Measurements from ENCODE around the gene GALNT5.
"Not testable (repeated sequence)": the region's sequence is repeated elsewhere in the genome, so short reads cannot be mapped to it uniquely, and the experiment has no call there.

The GALNT5 gene

DNA sequence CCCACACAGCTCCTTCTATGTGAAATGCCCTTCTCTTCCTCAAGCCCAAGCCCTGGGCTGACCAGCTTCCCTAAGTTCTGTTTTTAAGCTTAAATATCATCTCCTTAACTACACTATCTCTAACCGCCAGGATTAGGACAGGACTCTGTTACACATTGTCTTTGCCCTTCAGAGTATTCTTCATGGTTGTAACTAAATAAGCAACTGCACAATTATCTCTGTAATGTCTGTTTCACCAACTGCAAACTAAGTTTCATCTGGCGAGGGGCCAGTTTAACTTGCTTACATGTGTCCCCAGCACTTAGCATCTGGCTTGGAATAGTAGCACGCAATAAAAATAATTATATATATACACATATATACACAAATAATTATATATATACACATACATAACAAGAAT lies 69.2 kb downstream of the GALNT5 start:
- no peak for DNase-seq (ENCODE audit: low spot score)

DNA sequence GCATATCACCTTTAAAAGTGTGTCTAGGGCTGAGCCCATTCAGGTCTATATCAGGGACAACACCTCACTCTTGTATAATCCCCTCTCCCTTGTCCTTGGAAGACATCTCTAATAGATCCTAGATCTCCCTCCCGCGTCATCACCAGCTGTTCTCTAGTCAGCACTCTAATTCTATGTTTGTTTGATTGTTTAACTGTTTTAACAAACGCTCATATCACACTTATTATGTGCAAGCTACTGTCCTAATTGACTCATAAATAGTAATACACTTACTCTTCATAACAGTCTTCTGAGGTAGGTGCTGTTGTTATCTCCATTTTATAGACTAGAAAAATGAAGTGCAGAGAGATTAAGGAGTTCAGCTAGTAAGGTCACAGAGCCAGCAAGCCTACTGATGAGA lies 69.7 kb downstream of the GALNT5 start:
- no peak for DNase-seq (ENCODE audit: low spot score)

DNA sequence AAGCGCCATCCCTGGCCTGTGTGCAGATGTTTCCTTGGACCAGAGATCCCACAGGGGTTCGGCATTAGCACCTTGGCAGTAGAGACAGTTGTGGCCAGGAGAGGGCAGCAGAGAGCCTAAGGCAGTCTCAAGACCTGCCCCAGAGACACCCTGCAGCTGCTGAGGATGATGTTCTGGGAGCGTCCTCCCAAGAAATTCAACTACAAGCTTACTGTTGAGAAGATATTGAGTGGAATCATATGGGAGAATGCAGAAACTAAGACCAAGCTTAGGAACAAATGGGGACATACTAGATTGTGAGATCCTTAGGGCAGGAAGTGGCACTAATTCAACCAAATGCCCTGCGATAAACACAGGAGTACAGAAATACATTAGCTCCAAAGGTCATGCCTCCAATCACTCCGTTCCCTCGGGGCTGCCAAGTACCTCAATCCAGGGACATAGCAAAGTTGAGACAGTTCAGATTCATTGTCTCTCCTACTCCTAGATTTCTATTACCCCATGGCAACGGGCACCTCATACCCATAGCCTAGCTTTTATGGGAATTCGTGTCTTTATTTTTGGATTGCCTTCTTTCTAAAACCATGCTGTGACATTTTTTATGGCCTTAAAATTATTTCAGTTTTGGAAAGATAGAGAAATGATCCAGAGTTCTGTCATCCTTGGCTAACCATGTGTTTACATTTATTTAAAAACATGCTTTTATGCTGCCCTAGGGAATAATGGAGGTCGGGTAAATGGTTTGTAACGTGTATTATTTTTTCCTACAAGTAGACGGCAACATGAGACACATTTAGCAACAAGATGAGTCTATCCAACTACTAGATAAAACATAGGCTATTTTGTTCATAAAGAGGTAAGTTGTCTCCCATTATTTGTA lies 70.4 kb downstream of the GALNT5 start:
- peak; percentile 86 for DNase-seq (ENCODE audit: low spot score)

DNA sequence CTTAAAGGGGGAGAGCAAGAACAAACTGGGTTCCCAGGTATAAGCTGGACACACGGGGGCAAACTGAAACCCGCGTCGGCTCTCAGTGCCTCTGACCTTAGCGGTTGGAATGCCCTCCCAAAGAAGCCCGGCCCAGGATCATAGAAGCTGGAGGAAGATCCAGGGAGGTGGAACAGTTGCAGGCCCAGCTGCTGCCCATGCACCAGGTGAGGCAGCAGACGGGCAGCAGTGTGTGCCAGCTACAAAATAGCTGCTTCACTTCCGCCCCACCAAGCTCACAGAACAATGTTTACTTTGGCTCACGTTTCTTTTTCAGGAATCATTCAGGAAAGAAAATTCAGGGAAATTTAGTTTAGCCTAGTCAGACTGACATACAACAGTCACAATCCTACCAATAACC lies 72.0 kb downstream of the GALNT5 start:
- no peak for DNase-seq (ENCODE audit: low spot score)

DNA sequence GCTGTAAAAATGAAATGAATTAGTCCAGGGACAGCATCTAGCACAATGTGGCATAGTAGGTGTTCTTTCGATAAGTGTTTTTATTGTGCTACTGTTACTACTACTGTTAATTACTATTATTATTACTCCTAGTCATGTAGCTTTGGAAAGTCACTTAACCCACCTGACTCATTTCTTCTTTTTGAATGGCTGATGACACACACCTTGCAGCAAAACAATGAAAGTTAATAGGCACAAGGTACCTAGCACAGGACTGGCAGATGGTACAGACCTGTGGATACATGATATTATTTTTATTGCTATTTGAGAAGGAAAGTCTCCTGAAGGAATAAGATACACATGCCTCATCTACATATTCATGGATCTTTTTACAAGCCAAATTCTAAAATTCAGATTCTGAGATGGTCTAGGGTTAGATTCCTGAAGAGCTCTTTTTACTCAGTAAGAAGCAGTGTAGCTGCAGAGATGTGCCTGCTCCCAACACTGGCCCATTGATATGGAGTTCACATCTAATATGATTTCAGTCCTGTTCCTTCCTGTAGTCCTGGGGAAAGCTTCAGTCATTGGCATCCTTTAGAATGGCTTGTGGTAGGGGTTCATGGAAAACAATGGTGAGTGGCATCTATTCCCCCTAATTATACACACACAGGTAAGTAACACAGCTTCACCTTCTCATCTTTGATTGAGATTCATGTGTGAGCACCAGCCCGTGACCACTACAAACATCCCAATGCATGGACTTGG lies 76.0 kb downstream of the GALNT5 start:
- no peak for DNase-seq (ENCODE audit: low spot score)

DNA sequence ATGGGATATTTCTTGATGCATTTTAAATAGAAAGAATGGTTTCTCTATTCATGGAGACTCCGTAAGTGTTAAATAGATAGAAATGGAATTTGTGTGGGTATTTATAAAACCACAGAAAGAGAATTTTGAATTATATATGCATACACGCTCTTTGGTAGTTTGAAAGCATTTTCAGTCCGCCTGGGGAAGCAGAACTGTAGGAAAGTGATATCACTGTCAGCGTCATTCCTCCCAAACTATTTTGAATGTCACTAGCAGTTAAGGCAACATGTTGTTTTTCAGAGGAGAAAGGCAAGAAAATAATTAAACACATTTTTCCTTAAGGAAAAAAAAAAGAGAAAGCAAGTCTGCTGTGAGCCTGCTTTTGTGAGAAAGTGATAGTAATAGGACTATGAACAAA lies 76.8 kb downstream of the GALNT5 start:
- DNase-seq (ENCODE audit: low spot score), result no peak

DNA sequence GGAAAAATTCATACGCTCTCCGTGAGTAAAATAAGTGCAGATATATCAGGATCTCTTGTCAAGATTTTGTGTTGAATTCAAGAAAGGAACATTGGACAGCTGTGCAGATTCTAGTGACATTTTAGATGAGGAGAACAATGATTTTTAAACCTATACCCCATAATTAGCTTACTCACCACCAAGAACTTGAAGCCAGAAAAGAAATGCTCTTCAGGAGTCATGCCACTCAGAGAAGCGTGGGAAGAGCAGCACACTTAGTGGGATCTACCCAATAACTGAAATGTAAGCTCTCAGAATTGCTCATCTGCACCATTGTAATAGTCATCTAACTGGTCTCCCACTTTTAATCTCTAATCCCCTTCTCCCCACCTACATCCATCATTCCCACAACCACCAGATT lies 77.3 kb downstream of the GALNT5 start:
- DNase-seq (ENCODE audit: low spot score), result no peak

DNA sequence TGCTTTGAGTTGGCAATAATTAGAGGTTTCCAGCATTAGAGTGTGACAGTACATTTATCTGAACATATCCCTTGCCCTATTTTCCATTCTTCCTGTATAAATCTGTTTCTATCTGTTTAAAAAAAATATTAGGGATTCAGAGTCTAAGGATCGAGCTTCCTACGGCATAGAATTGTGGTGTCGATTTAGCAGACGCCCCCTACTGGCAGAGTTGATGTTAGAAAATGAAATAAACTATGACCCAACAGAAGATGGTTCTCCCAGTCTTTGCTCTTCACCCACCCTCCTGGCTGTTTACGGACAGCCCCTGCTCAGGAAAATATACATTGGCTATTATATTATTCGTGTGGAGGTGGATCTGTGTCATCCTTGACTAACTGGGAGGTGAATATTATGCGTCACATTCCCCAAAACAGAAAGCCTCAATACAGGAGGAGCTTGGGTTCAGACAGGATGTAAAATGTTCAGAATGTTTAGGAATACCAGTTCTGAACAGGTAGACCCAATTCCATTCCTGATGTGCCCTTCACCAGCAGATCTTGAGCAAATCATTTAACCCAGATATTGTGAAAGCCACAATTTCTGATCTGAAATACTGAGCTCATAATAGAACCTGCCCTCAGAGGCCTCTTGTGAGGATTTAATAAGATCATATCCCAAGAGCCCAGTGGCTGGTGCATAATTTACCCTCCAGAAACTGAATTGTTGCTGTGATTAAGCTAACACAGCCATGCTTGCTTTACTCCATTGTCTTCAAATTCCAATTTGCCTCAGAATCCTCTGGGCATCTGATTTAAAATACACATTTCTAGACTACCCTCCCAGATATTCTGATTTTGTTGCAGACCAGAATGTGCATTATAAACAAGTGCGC lies 78.9 kb downstream of the GALNT5 start:
- peak; percentile 75 for DNase-seq (ENCODE audit: low spot score)

DNA sequence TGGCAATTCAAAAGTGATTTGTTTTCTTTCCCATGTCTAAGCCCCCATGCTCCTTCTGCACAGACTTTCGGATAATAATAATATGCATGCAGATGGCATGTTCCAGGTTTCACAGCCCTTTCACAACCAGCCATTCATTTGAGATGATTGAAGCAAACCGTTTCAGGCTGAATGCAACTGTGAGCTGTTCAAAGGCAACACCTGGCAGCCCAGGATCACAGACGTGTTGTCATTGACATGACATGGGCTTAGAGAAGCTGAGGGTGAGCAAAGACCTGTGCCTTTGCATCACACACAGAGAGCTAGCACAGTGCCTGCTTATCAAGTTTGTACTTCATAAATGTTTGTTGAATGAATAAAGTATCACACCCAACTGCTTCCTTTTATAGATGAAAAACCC lies 80.5 kb downstream of the GALNT5 start:
- DNase-seq (ENCODE audit: low spot score), result no peak

DNA sequence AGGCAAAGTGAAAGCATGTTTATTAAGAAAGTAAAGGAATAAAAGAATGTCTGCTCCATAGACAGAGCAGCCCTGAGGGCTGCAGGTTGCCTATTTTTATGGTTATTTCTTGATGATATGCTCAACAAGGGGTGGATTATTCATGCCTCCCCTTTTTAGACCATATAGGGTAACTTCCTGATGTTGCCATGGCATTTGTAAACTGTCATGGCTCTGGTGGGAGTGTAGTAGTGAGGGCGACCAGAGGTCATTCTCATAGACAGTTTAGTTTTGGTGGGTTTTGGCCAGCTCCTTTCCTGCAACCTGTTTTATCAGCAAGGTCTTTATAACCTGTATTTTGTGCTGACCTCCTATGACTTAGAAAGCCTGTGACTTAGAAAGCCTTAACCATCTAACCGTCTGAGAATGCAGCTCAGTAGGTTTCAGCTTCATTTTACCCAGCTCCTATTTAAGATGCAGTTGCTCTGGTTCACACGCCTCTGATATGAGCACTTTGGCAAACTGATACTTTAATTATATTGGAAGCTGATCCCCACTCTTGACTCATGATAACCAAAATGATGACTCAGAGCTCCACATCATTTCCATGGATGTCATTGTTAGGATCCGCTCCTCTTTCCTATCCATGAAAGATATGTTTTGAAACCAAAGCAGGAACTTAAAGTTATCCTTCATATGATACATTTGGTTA lies 82.6 kb downstream of the GALNT5 start:
- no peak for DNase-seq (ENCODE audit: low spot score)

DNA sequence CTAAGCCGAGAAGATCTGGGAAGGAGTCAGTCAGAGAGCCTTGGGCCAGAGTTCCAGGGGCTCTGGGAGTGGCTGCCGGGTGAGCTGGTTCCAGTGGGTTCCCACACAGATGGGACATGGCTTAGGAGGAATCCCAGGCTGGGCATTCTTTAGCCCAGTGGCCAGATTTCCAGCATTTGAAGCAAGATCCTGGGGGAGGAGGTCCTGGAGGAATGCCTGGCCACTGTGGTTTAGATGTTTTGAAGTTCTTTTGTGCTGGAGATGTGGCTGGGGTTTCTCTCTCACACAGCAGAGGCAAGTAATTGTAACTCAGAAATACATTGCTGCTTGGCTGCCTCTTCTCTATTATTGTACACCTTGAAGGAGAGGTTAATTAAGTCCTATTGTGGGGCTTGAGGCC lies 83.9 kb downstream of the GALNT5 start:
- DNase-seq (ENCODE audit: low spot score), result not testable (repeated sequence)

DNA sequence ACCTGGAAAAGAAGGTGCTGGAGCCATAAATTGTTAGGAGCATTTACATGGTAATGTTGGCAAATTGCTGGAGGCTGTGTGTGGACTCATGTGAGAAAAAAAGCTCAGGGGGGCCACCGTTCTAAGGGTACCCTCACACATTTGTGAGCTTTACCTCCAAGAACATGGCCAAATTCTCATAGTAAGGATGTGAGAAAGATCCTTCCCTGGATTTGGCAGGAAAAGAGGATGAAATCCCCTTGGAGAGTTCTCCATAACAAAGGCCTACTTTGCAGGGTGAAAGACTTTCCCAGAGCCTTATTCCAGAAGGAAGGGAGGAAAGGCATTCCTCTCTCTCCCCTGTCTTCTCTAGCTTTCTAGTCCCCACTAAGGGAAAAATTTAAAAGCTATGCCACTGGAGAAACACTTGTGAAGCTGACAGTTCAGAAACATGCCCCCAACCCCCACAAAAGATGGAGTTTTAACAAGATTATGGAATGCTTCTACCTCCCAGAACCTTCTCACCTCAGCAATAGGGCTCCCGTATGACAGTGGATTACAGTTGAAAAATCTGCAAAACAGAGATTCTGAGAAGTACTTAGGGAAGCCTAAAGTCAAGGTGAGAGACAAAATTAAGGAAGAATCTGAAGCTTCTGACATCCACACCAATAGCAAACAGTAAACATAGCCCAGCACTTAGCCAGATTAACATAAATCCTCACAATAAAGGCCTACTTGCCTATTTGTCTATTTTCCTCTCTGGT lies 88.3 kb downstream of the GALNT5 start:
- no peak for DNase-seq (ENCODE audit: low spot score)

DNA sequence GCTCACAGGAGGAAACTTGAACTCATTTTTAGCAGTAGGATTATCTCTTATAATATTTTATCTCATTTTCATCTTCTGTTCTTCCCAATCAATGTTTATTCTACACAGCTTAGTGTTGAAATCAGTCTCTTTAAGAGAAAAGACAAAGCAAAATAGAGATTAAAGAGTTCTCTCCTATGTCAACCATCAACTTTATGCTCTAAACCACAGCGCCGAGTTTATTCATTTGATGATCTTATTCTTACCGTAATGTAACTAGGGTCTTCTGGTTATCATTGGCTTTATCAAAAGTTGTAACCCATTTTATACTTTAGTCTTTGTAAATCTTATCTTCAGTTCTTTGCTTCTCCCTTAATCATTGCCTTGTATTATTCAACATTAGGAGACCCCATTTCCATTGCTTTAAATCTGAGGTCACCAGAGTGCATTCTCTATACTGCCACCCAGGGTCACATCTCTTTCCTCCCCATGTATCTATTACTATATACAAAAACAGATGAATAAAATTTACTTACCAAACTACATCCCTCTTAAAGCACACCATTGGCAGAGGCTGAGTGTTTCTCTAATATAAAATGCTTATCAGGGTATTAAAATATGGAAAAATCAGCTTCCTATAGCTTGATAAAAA lies 90.9 kb downstream of the GALNT5 start:
- no peak for DNase-seq (ENCODE audit: low spot score)

DNA sequence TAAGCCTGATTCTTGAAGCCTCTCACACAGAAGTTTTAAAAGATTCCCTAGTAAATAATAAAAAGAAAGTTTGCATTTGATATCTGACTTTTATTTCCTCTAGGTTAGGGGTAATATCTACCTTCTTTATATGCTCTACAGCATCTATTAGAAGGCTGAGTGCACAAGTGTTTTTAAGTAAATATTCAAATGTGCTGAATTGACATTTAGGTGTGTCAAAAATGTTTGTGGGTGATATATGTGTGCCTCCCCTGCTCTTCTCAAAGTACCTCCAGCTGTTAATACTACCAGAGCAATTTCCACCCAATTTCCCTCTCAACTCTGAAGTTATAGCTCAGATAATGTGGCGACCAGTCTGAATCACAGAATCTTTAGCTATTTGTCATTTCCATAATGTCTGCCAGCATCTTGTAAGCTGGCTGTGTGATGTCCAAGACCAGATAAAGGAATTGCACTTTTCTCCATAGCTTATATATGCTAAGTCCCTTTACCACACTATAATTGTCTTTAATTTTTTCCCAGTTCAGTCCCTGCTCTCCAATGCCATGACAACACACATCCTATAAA lies 92.5 kb downstream of the GALNT5 start:
- no peak for DNase-seq (ENCODE audit: low spot score)

DNA sequence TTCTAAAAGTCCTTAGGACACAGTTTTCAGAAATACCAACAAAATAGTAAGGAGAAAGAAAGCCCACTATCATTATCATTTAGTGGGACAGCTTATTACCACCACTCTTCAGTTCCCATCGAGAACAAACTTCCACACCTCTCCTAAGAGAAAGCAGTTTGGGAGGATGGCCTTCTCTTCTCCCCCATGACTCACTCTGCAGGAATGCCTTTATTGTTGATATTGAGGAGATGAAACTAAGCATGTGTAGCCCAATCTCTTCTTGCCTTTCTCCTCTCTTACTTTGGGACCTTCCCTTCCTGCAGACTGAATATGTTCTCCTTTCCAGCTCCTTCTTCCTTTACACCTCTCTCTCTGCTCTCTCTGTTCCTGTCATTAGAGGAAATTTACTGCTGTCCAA lies 98.1 kb downstream of the GALNT5 start:
- DNase-seq (ENCODE audit: low spot score), result no peak

DNA sequence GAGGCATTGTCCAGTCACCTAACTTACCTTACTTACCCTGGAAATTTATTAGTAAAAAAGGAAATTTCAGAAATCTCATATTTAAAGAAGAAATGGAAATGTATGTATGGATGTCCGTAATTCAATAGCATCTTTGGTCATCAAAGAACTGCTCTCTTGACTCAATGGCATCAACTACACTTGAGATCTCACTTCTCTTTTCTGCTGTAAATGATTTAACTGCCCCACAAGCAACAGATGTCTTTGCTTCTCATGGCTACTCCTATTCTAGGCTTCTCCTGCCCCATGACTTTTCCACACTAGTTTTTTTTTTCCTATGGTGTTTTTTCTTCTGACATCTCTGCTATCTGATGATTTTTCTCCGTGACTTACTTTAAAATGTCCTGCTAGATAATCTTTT lies 102.1 kb downstream of the GALNT5 start:
- DNase-seq (ENCODE audit: low spot score), result no peak

DNA sequence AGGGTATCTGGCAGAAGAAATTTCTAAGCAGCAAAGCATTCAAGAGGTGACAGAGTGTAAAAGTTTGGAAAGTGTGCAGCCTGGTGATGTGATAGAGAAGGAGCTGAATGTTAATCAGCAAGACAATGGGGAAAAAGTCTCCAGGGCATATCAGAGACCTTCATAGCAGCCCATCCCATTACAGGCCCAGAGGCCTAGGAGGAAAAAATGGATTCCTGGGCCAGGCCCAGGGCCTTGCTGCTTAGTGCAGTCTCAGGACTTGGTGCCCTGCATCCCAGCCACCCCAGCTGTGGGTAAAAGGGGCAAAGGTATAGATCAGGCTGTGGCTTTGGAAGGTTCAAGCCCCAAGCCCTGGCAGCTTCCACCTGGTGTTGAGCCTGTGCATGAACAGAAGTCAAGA lies 104.0 kb downstream of the GALNT5 start:
- no peak for DNase-seq (ENCODE audit: low spot score)

DNA sequence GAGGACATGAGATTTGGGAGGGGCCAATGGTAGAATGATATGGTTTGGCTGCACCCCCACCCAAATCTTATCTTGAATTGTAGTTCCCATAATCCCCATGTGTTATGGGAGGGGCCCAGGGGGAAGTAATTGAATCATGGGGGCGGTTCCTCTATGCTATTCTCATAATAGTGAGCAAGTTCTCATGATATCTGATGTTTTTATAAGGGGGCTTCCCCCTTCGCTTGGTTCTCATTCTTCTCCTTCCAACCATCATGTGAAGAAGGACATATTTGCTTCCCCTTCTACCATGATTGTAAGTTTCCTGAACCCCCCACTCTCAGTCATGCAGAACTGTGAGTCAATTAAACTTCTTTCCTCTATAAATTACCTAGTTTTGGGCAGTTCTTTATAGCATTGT lies 105.1 kb downstream of the GALNT5 start:
- DNase-seq (ENCODE audit: low spot score), result no peak

DNA sequence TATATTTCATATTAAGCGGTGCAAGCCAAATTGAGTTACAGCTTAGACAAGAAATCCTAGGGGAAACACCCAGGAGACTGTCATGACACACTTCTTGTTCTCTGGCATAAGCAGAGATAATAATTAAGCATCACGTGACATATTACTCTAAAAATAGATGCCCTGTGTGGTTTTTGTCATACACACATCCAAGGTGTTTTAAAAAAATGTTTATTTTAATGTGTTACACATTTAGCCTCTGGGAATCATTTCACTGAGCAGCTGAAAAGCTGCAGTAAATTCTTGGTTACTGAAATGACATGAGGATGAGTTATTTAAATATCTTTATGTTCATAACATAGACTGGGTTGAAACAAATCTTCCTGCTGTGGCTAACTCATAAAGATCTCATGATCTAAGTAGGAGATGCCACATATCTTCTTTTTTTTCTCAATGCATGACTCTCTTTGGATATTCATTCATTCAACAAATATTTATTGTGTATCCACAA lies 106.2 kb downstream of the GALNT5 start:
- DNase-seq (ENCODE audit: low spot score), result no peak
